GM19035 (cell line): ENCODE data around the gene HOOK2.

Experiments
- ATAC-seq: cut with Tn5 transposase; IDR thresholded peaks from one replicate; pipeline ENCODE4 v1.9.1; 2021; ENCODE audit not compliant: unreplicated experiment

HOOK2 gene

DNA sequence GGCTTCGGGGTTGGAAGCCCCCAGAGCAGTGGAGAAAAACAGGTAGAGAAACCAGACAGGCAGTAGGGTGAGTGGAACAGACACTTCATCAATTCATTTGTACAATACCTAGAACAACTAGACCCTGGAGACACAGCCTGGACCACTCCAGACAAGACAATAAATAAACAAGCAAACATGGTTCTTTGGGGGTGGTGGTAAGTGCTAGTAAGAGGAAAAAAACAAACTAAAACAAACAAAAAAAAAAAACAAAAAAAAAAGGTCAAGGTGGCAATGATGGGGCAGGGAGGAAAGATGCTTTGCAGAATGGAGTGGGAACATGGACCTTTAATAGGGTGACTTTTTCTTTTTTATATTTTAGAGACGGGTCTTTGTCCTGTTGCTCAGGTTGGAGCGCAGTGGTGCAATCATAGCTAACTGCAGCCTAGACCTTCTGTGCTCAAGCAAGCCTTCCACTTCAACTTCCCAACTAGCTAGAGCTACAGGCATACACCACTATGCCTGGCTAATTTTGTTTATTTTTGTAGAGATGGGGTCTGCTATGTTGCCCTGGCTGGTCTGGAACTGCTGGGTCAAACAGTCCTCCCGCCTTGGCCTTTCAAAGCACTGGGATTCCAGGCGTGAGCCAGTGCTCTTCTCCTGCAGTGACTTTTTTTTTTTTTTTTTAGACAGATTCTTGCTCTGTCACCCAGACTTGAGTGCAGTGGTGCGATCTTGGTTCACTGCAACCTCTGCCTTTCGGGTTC lies 19.0 kb upstream of the HOOK2 start:
- ATAC-seq = no peak

DNA sequence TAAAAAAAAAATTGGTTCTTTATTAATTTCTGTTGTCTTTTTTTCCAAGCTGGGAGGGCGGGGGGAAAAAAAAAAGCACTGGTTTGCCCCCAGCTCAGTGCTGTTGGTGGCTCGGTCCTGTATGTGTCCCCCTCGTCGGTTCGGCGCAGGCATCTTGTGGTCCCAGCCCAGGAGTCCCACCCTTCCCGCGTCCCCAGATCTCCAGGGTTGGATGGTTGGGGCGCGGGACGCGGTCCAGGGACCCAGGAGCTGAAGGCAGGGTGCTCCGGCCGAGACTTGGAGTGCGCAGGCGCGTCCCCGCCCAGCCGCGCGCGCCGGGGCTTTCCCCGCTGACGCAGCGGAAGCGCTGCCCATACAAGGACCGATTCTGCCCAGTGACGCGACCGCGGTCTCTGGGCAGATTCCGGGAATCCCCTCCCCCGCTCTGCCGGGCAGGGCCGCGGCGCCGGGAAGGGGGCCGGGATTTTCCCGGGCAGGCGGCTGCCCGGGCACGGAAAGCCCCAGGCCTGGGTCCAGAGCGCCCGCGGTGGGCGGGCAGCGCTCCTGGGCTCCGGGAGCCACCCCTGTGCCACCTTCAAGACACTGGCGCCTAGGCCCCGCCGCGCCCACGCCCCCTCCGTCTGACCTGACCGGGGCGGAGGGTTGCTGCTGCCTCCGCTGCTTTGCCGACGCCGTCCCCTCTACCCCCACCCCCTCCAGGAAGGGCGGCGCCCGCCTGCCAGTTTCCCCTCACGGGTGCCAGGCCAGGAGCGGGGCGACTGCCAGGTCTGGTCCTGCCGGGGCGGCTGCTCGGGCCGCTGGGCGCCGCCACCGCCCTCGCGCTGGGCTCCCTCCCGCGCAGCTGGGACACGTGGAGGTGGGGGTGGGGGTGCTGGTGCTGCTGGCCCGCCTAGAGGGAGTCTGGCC lies 18.2 kb upstream of the HOOK2 start:
- ATAC-seq = peak; percentile 34

DNA sequence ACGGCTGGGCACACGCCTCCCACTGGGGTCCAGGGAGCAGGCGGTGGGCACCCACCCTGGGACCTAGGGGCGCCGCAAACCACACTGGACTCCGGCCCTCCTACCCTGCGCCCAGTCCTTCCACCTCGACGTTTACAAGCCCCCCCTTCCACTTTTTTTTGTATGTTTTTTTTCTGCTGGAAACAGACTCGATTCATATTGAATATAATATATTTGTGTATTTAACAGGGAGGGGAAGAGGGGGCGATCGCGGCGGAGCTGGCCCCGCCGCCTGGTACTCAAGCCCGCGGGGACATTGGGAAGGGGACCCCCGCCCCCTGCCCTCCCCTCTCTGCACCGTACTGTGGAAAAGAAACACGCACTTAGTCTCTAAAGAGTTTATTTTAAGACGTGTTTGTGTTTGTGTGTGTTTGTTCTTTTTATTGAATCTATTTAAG lies 17.5 kb upstream of the HOOK2 start:
- no peak for ATAC-seq

DNA sequence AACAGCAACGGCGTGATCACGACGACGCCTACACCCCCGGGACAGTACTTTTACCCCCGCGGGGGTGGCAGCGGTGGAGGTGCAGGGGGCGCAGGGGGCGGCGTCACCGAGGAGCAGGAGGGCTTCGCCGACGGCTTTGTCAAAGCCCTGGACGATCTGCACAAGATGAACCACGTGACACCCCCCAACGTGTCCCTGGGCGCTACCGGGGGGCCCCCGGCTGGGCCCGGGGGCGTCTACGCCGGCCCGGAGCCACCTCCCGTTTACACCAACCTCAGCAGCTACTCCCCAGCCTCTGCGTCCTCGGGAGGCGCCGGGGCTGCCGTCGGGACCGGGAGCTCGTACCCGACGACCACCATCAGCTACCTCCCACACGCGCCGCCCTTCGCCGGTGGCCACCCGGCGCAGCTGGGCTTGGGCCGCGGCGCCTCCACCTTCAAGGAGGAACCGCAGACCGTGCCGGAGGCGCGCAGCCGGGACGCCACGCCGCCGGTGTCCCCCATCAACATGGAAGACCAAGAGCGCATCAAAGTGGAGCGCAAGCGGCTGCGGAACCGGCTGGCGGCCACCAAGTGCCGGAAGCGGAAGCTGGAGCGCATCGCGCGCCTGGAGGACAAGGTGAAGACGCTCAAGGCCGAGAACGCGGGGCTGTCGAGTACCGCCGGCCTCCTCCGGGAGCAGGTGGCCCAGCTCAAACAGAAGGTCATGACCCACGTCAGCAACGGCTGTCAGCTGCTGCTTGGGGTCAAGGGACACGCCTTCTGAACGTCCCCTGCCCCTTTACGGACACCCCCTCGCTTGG lies 16.9 kb upstream of the HOOK2 start:
- no peak for ATAC-seq

DNA sequence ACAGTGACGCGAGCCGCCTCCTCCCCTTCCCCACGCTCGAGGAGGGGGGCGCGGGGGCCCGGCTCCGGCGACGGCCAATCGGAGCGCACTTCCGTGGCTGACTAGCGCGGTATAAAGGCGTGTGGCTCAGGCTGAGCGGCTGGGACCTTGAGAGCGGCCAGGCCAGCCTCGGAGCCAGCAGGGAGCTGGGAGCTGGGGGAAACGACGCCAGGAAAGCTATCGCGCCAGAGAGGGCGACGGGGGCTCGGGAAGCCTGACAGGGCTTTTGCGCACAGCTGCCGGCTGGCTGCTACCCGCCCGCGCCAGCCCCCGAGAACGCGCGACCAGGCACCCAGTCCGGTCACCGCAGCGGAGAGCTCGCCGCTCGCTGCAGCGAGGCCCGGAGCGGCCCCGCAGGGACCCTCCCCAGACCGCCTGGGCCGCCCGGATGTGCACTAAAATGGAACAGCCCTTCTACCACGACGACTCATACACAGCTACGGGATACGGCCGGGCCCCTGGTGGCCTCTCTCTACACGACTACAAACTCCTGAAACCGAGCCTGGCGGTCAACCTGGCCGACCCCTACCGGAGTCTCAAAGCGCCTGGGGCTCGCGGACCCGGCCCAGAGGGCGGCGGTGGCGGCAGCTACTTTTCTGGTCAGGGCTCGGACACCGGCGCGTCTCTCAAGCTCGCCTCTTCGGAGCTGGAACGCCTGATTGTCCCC lies 16.1 kb upstream of the HOOK2 start, which contains the start of gene JUNB:
Gene JUNB (plus strand): TSS at position 142 of the 706 bp plus-strand sequence. CDS start 286 bp downstream, at position 428.
- peak; percentile 28 for ATAC-seq

DNA sequence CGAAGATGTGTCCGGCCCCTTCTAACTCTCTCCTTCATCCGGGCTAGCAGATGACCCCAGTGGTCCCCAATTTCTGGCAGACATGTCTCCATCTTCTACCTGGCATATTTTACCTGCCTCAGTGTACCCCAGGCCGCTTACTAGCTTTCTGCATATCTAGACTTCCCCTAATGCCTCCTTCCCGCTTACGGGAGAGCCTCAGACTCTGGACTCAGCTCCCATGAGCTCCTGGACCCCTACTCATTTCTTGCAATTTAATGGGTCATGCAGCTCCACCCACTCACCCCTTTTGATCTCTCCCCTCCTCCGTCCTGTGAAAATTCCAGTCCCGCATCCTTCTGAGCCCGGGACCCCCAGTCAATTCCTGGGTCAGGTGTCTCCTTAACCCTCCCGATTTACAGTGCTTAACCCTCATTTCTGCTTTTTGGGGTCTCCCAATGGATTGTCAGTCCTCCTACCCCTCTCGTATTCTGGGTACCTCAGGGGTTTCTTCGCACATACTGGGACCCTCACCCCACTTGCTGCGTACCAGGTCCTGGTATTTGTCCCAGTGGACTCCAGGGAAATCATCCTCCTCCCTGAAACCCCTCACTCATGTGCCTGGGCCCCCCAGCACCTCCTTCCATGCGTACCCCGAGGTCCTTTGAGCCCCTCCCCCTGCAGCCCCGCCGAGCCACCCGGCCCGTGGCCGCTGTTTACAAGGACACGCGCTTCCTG lies 15.4 kb upstream of the HOOK2 start:
- ATAC-seq = no peak

DNA sequence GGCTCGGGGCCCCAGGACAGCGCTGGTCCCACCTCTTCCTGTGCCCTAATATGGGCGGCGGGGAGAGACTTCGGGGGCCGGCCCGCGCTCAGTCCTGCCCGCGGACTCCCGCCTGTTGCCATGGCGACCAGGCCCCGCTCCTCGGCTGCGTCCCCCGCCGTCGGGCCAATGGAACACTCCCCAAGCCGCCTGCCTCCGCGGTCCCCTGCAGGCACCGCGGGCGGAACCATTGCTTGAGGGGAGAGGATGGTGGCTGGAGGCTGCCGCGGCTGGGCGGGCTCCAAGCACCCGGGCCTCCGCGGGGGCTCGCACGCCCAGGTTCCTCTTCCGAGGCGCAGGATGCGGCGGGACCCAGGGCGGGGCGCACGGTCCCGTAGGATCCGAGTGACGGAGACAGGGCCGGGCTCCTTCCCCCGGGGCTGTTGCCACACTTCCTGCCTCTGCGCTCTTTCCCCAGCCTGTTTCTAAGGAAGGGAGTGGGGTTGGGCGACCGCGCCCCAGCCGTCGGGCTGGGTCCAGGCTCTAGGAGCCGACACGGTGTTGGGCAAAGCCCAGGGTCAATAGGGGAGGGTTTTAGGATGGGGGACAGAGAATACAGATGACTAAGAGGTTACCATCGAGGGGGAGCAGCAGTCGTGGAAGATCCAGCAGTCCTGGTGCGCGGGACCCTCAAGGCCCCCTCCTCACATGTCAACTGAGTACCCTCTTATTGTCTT lies 14.7 kb upstream of the HOOK2 start:
- ATAC-seq = peak; percentile 38

DNA sequence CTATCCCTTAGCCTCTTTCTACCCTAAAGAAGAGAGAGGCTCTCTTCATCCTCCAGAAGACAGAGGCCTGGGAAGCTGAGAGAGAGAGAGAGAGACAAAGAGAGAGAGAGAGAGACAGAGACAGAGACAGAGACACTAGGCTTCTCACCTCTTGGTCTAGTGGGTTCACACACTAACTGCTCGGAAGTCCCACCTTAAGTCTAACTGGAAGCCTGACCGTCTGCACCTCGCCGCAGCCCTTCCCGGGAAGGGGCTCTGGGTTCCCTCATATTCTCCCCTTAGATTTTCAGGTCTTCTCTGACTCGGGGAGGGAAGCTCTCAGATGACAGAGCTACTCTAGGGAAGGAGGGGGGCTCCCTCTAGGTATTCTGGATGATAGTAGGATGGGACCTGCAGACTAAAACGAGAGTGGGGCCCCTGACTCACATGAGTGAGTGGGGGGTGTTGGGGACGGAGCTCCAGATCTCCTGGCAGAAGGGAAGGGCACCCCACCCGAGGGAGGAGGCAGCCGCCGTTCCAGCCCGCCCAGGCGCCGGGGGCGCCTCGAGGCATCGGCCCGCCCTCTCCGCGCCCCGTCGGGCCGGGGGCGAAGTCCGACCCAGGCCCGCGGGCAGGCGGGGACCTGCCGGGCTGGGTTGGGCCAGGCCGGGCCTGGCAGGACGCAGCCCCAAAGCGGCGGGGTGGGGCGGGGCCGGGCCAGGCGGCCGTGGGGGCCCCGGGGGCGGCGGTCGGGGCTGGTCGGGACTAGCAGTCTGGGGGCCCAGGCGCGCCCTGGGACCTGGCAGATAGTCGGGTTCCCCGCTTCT lies 13.9 kb upstream of the HOOK2 start:
- no peak for ATAC-seq

DNA sequence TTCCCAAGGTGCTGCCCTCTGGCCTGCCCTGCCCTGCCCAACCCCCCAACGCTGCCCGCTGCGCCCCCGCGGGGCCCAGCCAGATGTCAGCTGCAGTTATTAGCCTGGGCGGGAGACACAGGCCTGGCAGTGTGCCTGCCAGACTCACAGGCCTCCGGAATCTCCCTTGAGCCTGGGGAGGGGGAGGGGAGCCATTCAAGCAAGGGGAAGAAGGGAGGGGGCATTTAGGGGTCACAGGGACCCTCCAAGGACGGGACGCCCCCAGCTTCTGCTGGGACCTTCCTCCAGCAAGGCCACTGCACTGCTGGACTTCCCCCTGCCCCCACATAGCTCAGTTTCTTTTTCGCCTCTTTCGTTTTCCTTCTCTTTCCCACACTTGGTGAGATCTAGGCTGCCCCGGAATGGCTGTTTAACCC lies 13.3 kb upstream of the HOOK2 start:
- no peak for ATAC-seq

DNA sequence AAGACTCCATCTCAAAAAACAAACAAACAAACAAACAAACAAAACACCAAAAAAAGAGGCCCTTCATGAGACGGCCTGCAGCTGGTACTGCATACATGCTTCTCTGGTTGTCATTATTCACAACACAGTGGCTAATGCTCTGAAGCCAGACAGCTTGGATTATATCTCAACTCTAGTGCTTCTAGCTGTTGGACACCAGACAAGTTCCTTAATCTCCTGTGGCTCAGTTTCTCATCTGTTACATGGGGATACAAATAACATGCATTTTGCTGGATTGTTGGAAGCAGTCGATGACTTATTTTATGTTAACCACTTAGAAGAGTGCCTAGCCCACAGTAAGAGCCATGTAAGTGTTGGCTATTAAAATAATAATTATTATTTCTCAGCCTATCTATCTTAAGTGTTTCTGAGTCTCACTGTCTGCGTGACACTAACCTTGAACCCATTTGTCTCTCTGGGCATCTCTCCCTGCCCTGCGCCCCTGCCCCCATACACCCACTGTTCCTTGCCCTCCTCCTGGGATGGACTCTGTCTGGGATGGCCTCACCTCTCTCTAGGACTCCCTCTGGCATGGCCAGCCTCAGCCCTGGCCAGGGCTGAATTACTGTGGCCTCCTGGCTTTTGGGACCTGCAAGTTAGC lies 12.8 kb upstream of the HOOK2 start:
- ATAC-seq = no peak

DNA sequence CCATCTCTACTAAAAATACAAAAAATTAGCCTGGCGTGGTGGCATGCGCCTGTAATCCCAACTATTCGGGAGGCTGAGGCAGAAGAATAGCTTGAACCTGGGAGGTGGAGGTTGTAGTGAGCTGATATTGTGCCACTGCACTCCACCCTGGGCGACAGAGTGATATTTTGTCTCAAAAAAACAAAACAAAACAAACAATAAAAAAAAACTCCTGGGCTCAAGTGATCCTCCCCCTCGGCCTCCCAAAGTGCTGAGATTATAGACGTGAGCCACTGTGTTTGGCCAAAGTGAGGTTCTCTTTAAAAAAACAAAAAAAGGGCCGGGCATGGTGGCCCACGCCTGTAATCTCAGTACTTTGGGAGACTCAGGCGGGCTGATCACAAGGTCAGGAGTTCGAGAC lies 12.1 kb upstream of the HOOK2 start:
- ATAC-seq = no peak

DNA sequence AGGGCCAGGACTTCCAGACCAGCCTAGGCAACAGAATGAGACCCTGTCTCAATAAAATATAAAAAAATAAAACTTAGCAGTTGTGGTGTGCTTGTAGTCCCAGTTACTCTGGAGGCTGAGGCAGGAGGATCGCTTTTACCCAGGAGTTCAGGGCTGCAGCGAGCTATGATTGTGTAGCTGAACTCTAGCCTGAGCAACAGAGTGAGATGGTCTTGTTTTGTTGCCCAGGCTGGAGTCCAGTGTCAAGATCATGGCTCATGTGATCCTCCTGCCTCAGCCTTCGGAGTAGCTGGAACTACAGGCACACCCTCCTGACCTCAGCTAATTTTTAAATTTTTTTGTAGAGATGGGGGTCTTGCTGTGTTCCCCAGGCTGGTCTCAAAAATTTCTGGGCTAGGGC lies 11.6 kb upstream of the HOOK2 start:
- no peak for ATAC-seq

DNA sequence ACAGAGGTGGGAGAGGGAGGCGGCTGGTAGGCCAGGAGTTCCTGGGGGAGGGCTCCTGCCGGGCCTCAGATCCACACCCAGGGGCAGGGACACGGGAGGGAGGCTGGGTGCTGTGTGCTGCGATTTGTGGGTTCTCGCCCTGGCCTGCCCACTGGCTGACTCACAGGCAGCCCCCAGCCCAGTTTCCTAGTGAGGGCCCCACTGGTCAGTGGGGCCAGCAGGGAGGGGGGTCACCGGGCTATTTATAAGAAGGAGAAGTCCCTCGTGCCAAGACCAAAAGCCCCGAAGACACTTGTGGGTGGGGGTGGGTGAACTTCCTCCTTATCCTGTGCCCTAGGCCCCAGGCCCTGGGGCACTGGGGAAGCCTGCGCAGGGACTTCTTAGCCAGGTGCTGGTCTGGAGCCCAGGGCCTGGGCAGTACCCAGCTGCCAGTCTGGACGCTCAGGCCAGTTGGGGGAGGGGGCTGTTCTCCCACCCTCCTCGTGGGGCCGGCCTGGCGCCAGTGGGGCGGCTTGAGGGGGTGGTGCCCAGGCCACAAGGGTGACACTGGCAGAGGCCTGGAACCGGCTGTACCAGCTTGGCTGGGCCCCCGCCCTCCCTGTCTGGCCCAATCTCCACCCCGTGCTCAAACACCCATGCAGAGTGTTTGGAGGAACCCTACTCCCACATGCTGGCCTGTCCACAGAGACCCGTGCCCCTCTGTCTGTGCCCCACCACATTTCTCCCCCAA lies 11.0 kb upstream of the HOOK2 start:
- no peak for ATAC-seq

DNA sequence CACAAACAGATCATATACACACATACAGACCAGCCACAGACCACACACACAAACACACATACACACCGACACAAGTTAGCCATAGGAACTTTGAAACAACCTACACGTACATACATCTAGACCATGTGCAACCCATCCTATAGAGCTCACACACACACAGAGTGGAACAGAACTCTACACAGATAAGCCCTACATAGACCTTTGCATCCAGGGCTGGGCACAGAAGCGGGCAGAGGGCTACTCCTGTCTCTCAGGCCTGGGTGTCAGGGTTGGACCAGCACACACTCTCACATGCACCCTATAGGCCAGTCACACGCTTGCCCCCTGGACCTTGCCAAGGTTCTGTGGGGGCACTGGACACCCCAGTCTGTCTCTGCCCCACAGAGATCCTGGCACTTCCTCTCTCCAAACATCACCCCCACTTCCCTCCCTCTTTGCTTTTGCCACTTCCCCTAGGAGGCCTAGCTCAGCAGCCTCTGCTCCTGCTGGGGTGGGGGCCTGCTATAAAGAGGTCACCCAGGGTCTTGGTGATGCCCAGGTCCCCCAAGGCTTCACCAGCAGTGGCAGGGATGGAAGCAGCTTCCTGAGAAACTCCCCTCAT lies 10.2 kb upstream of the HOOK2 start:
- ATAC-seq = no peak

DNA sequence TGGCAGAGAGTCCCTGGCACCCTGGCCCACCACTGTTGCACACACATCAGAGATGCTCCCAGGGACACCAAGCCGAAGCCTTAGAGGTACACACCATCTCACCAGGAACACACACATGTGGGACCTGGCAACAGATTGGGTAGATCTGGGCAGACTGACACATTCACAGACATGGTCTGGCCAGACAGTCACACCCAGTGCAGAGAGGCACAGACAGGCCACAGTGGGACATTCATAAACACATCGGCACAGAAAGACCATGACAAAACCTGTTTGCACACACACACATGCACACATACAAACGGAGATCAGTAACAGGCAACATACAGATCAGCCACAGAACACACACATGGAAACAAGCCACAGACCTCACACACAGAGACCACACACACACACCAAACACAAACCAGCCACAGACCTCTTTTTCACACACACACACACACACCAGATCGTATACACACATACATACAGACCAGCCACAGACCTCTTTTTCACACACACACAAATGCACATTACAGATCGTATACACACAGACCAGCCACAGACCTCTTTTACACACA lies 9.6 kb upstream of the HOOK2 start:
- ATAC-seq = no peak

DNA sequence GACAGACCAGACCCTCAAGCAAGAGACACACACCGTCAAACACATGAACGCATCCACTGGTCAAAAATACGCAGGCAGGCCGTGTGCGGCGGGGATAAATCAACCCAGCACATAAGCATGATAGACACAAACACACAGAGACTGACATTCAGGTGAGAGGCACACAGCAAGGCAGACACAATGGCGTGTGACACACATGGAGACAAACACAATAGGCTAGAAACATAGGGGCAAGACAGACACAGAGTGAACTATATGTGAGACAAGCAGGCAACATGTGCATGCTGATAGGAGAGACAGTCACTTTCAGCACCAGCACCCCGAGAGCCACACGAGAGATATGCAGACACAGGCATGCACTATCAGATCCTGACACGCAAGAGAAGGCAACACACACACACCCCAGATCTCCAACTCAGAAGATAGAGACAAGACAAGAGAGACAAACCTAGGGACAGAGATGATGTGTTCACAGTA lies 9.1 kb upstream of the HOOK2 start:
- ATAC-seq = no peak
